Mesenchymal stem cell (in vitro differentiated cells and primary cell): ENCODE data around the gene PDE4B.
"Not testable (repeated sequence)": the region's sequence is repeated elsewhere in the genome, so short reads cannot be mapped to it uniquely, and the experiment has no call there.

ENCODE experiments used
- DNase-seq: peaks from one replicate; pipeline ENCODE4 v3.0.0-alpha.2; 2013
- H2AFZ ChIP-seq: one replicate; pipeline ENCODE4 v1.6.1; 2013; ENCODE audit warnings: low read depth, mild to moderate bottlenecking, control low read depth, inconsistent platforms, low read length, moderate library complexity
- H2AK5ac ChIP-seq: 2 replicates; pipeline ENCODE4 v1.6.1; 2013; ENCODE audit warnings: low read length, moderate library complexity, mild to moderate bottlenecking, inconsistent platforms; ENCODE audit not compliant: severe bottlenecking
- H2BK120ac ChIP-seq: one replicate; pipeline ENCODE4 v1.6.1; 2013; ENCODE audit warnings: low read depth, mild to moderate bottlenecking, inconsistent platforms, low read length, moderate library complexity
- H2BK12ac ChIP-seq, 2 experiments: one replicate each; pipeline ENCODE4 v1.6.1; 2013; ENCODE audit warnings: inconsistent platforms in 2 of 2, low read length in 2 of 2, mild to moderate bottlenecking in 2 of 2, moderate library complexity in 2 of 2, control low read depth in 1 of 2
- H2BK15ac ChIP-seq: one replicate; pipeline ENCODE4 v1.6.1; 2013; ENCODE audit warnings: mild to moderate bottlenecking, low read depth, inconsistent platforms; ENCODE audit not compliant: poor library complexity, severe bottlenecking
- H2BK5ac ChIP-seq: 2 replicates; pipeline ENCODE4 v1.6.1; 2013; ENCODE audit warnings: low read depth, mild to moderate bottlenecking, low read length, control low read depth, inconsistent platforms; ENCODE audit not compliant: poor library complexity, severe bottlenecking
- H3K14ac ChIP-seq, 2 experiments: one replicate each; pipeline ENCODE4 v1.6.1; 2013; ENCODE audit warnings: inconsistent platforms in 2 of 2, low read length in 2 of 2, control low read depth in 1 of 2, mild to moderate bottlenecking in 1 of 2, moderate library complexity in 1 of 2
- H3K18ac ChIP-seq, 2 experiments: one replicate each; pipeline ENCODE4 v1.6.1; 2013; ENCODE audit warnings: inconsistent platforms in 2 of 2, low read length in 2 of 2, control low read depth in 1 of 2, low read depth in 1 of 2, mild to moderate bottlenecking in 1 of 2
- H3K23ac ChIP-seq, 2 experiments: one replicate each; pipeline ENCODE4 v1.6.1; 2013; ENCODE audit warnings: inconsistent platforms in 2 of 2, low read length in 2 of 2, mild to moderate bottlenecking in 2 of 2, moderate library complexity in 2 of 2, control low read depth in 1 of 2
- H3K27ac ChIP-seq: 2 replicates; pipeline ENCODE4 v1.5.1; 2013; ENCODE audit warnings: mild to moderate bottlenecking, moderate library complexity, low read length, control low read depth, inconsistent platforms; ENCODE audit not compliant: poor library complexity, severe bottlenecking
- H3K27me3 ChIP-seq, 2 experiments: 2 replicates each; pipeline versions ENCODE4 v1.6.1 to v1.7.0; 2013; ENCODE audit warnings: low read length in 2 of 2, mild to moderate bottlenecking in 2 of 2, moderate library complexity in 2 of 2, control low read depth in 1 of 2, inconsistent platforms in 1 of 2; ENCODE audit not compliant: control insufficient read depth in 1 of 2, insufficient read depth in 1 of 2
- H3K36me3 ChIP-seq, 2 experiments: 2 replicates each; pipeline versions ENCODE4 v1.6.1 to v1.7.0; 2013; ENCODE audit warnings: low read length in 2 of 2, control low read depth in 1 of 2, inconsistent platforms in 1 of 2, low read depth in 1 of 2, mild to moderate bottlenecking in 1 of 2; ENCODE audit not compliant: insufficient read depth in 2 of 2, control insufficient read depth in 1 of 2
- H3K4ac ChIP-seq, 2 experiments: one replicate each; pipeline ENCODE4 v1.6.1; 2013; ENCODE audit warnings: inconsistent platforms in 2 of 2, low read length in 2 of 2, mild to moderate bottlenecking in 2 of 2, moderate library complexity in 2 of 2, control low read depth in 1 of 2, low read depth in 1 of 2
- H3K4me1 ChIP-seq: 2 replicates; pipeline ENCODE4 v1.6.1; 2013; ENCODE audit warnings: low read depth, low read length, control low read depth; ENCODE audit not compliant: control insufficient read depth, insufficient read depth
- H3K4me2 ChIP-seq: 2 replicates; pipeline ENCODE4 v1.6.1; 2013; ENCODE audit warnings: low read length, mild to moderate bottlenecking, inconsistent platforms; ENCODE audit not compliant: poor library complexity, severe bottlenecking
- H3K4me3 ChIP-seq, 2 experiments: 2 replicates each; pipeline versions ENCODE4 v1.5.1 to v1.7.0; 2013; ENCODE audit warnings: low read length in 2 of 2, mild to moderate bottlenecking in 2 of 2, control low read depth in 1 of 2, low read depth in 1 of 2; ENCODE audit not compliant: insufficient read depth in 1 of 2
- H3K79me1 ChIP-seq: replicated peaks from 2 replicates; pipeline ENCODE4 v1.6.1; 2013; ENCODE audit warnings: mild to moderate bottlenecking, control low read depth, low read length, inconsistent platforms; ENCODE audit not compliant: poor library complexity, severe bottlenecking
- H3K9ac ChIP-seq: 2 replicates; pipeline ENCODE4 v1.7.0; 2013; ENCODE audit warnings: mild to moderate bottlenecking, low read length, moderate library complexity
- H3K9me3 ChIP-seq: 2 replicates; pipeline ENCODE4 v1.7.0; 2013; ENCODE audit warnings: mild to moderate bottlenecking, low read length; ENCODE audit not compliant: control insufficient read depth
- H4K8ac ChIP-seq: one replicate; pipeline ENCODE4 v1.6.1; 2013; ENCODE audit warnings: inconsistent platforms, mild to moderate bottlenecking, low read length, moderate library complexity
- H4K91ac ChIP-seq: one replicate; pipeline ENCODE4 v1.6.1; 2013; ENCODE audit warnings: mild to moderate bottlenecking, low read length, inconsistent platforms
- WGBS: methylation state at CpG from one replicate; pipeline ENCODE4 v1.1.7; 2013; ENCODE audit warnings: mixed read lengths; 5-methylcytosine and 5-hydroxymethylcytosine counted together

Gene PDE4B

GRCh38 chr1:66132324-66132723 lies 339.6 kb downstream of the PDE4B start:
- Histone ChIP-seq H2BK15ac (no peak overlapping the region), H2BK5ac (no peak overlapping the region), H3K14ac (no peak overlapping the region), H3K4me1 (no peaks in the 10 kb centered on the region), H3K4me2 (no peak overlapping the region), H2AFZ (no peak overlapping the region), H2AK5ac (no peak overlapping the region), H2BK12ac (no peak overlapping the region), H3K9me3 (no peaks in the 10 kb centered on the region), H3K9ac (no peak overlapping the region), H3K36me3 (no peaks in the 10 kb centered on the region), H3K4me3 (no peak overlapping the region), H3K4ac (no peak overlapping the region), H4K8ac (no peak overlapping the region), H2BK120ac (no peak overlapping the region), H3K27ac (no peak overlapping the region), H3K79me1 (no peaks in the 10 kb centered on the region), H3K27me3 (peaks cover 0 to 4% of the 10 kb centered on the region in 2 experiments), H3K18ac (no peak overlapping the region), H4K91ac (no peak overlapping the region), H3K23ac (no peak overlapping the region)
- WGBS: 70% methylated on average over 2 of the region's 5 CpGs
- DNase-seq: no peak

- DNase-seq: no peak
- no peak overlapping the region for H3K4me3 ChIP-seq
- no peak overlapping the region for H3K23ac ChIP-seq
- no peak overlapping the region for H4K91ac ChIP-seq
- no peak overlapping the region for H2BK12ac ChIP-seq
- no peak overlapping the region for H4K8ac ChIP-seq
- no peak overlapping the region for H2AFZ ChIP-seq
- H2BK120ac ChIP-seq: no peak overlapping the region
- H3K36me3 ChIP-seq: no peaks in the 10 kb centered on the region
- no peaks in the 10 kb centered on the region for H3K9me3 ChIP-seq
- H3K79me1 ChIP-seq: no peaks in the 10 kb centered on the region
- no CpG with 5 or more reads among the region's 1 CpG for WGBS
- H2BK15ac ChIP-seq: no peak overlapping the region
- H2BK5ac ChIP-seq: no peak overlapping the region
- peaks cover 0 to 4% of the 10 kb centered on the region in 2 experiments for H3K27me3 ChIP-seq
- no peak overlapping the region for H3K27ac ChIP-seq
- no peak overlapping the region for H3K18ac ChIP-seq
- no peak overlapping the region for H3K14ac ChIP-seq
- no peak overlapping the region for H3K4ac ChIP-seq
- H3K4me1 ChIP-seq: no peaks in the 10 kb centered on the region
- H3K4me2 ChIP-seq: no peak overlapping the region
- H3K9ac ChIP-seq: no peak overlapping the region
- no peak overlapping the region for H2AK5ac ChIP-seq
These were observed 341.3 kb downstream of the PDE4B start for GRCh38 chr1:66134004-66134403.

GRCh38 chr1:66135161-66135560 lies 342.5 kb downstream of the PDE4B start:
- Histone ChIP-seq H3K36me3 (no peaks in the 10 kb centered on the region), H2BK120ac (no peak overlapping the region), H2AFZ (no peak overlapping the region), H3K9me3 (no peaks in the 10 kb centered on the region), H4K91ac (no peak overlapping the region), H3K9ac (no peak overlapping the region), H2AK5ac (no peak overlapping the region), H3K4ac (no peak overlapping the region), H2BK5ac (no peak overlapping the region), H3K4me3 (no peak overlapping the region), H3K14ac (no peak overlapping the region), H3K4me2 (no peak overlapping the region), H2BK12ac (no peak overlapping the region), H3K18ac (no peak overlapping the region), H3K79me1 (no peaks in the 10 kb centered on the region), H3K23ac (no peak overlapping the region), H2BK15ac (no peak overlapping the region), H3K4me1 (no peaks in the 10 kb centered on the region), H3K27me3 (peaks cover 0 to 4% of the 10 kb centered on the region in 2 experiments), H3K27ac (no peak overlapping the region), H4K8ac (no peak overlapping the region)
- no peak for DNase-seq
- WGBS: 72% methylated on average over 2 of the region's 2 CpGs

- not testable (repeated sequence) for H3K23ac ChIP-seq, H2BK15ac ChIP-seq, H3K79me1 ChIP-seq, H3K9me3 ChIP-seq, H3K4me1 ChIP-seq, H3K4me2 ChIP-seq, H2BK120ac ChIP-seq, H2BK5ac ChIP-seq, H4K91ac ChIP-seq, H3K18ac ChIP-seq, H3K9ac ChIP-seq, H3K36me3 ChIP-seq, H2AK5ac ChIP-seq, H2BK12ac ChIP-seq, H3K14ac ChIP-seq, H3K4me3 ChIP-seq, H2AFZ ChIP-seq, DNase-seq, H4K8ac ChIP-seq, H3K4ac ChIP-seq, H3K27ac ChIP-seq, H3K27me3 ChIP-seq
- WGBS: 82% methylated on average over 1 of the region's 4 CpGs
These were observed 343.7 kb downstream of the PDE4B start for GRCh38 chr1:66136423-66136822.
